ENCODE results near the gene ALOXE3.
A peak's percentile ranks its signal among the peaks of the same experiment; 100 is the strongest.

Gene ALOXE3

DNA sequence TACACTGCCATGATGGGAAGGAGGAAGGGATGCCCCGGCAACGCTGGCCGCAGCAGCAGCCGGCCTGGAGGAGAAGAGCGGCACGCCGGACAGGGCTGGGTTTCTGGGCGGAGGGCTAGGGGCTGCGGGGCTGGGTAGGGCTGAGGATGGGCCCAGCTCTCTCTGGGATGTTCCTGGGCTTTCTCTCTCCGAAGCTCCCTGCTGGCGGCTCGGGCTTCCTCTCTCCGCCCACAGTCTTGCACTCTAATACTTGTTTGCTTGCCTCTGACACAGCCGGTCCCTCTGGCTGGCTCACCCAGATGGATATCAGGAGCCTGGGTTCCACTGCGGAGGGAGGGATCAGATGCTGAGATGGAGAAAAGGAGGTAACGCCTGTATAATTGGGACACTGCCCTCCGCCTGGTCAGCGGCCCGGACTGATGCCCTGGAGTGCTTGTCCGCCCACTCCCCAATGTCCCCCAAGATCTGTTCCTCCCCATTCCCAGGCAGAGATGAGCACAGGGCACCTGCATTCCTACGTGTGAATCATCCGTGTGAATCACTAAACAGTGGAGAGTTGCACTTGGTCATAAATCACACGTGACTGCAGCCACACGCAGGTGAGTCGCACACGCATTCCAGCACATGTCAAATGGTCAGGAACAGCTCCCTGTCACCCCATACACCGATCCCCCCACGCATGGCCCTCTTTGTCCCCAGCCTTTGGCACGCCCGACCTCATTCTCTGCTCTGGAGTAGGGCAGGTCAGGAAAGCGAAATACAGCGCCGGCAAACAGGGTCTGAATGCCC, at the start of gene ALOXE3:
Gene ALOXE3 (minus strand): TSS at position 535 of the 789 bp plus-strand sequence. CDS start 524 bp downstream, at position 11.
- peak within 1 kb of the TSS; percentile 71 for H3K4me3 ChIP-seq (ENCODE audit: low read length)
- peaks cover 24% of the 10 kb centered on the region for H3K4me1 ChIP-seq (ENCODE audit: insufficient read depth, low read length)
- H2AFZ ChIP-seq (ENCODE audit: low read depth, low read length), result peak within 1 kb of the TSS; percentile 69
- H3K9me3 ChIP-seq (ENCODE audit: low read length), result no peaks in the 10 kb centered on the region
- H3K27me3 ChIP-seq (ENCODE audit: insufficient read depth, low read length), result peaks cover 31% of the 10 kb centered on the region
- no peaks in the 10 kb centered on the region for H3K36me3 ChIP-seq (ENCODE audit: insufficient read depth, low read length)

DNA sequence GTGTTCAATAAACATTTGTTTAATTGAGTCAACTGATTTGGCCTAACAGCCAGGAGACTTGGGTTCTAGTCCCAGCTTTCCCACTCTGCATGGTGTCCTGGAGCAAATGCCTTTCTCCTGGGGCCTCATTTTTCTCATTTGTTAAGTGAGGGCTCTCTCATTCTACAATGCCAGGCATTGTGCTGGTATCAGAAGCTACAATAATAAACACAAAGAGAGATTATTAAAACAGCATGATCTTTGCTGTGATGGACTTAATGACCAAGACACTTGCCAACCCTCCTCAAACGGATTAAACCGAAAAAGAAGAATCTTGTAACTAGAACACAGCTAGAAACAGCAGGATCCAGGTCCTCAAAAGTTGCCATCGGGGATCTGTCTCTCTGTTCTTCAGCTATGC, 49.2 kb upstream of the ALOXE3 start:
- Histone ChIP-seq H3K4me1 (ENCODE audit: insufficient read depth, low read length) (peaks cover 17% of the 10 kb centered on the region), H3K27me3 (ENCODE audit: insufficient read depth, low read length) (no peaks in the 10 kb centered on the region), H3K9me3 (ENCODE audit: low read length) (no peaks in the 10 kb centered on the region), H3K36me3 (ENCODE audit: insufficient read depth, low read length) (no peaks in the 10 kb centered on the region), H2AFZ (ENCODE audit: low read depth, low read length) (no peak overlapping the region), H3K4me3 (ENCODE audit: low read length) (no peak overlapping the region)

- H3K4me3 ChIP-seq (ENCODE audit: low read length), result no peak overlapping the region
- H2AFZ ChIP-seq (ENCODE audit: low read depth, low read length), result no peak overlapping the region
- no peaks in the 10 kb centered on the region for H3K27me3 ChIP-seq (ENCODE audit: insufficient read depth, low read length)
- H3K9me3 ChIP-seq (ENCODE audit: low read length), result no peaks in the 10 kb centered on the region
- peaks cover 20% of the 10 kb centered on the region for H3K4me1 ChIP-seq (ENCODE audit: insufficient read depth, low read length)
- peaks cover 1% of the 10 kb centered on the region for H3K36me3 ChIP-seq (ENCODE audit: insufficient read depth, low read length)
These were observed 48.4 kb upstream of the ALOXE3 start for GRCh38 chr17:8166731-8167130.

DNA sequence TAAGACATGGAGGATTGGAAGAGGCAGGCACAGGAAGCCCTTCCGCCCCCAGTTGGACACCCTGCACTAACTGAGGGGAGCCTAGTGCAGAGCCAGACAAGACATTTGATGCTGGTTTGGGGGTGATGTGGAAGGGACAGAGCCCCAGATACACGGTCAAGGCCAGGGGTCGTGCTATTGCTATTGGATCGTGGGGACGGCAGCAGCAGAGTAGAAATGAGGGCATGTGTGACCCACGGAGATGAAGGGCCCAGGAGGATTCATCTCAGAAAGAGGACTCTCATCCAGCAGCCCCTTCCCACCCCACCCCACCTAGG, 46.5 kb upstream of the ALOXE3 start:
- no peaks in the 10 kb centered on the region for H3K9me3 ChIP-seq (ENCODE audit: low read length)
- H3K4me3 ChIP-seq (ENCODE audit: low read length), result peak overlapping the region; percentile 77
- H3K36me3 ChIP-seq (ENCODE audit: insufficient read depth, low read length), result peaks cover 16% of the 10 kb centered on the region
- peaks cover 39% of the 10 kb centered on the region for H3K4me1 ChIP-seq (ENCODE audit: insufficient read depth, low read length)
- H2AFZ ChIP-seq (ENCODE audit: low read depth, low read length), result no peak overlapping the region
- no peaks in the 10 kb centered on the region for H3K27me3 ChIP-seq (ENCODE audit: insufficient read depth, low read length)

GRCh38 chr17:8163978-8164814, 45.9 kb upstream of the ALOXE3 start:
- Histone ChIP-seq H3K4me1 (ENCODE audit: insufficient read depth, low read length) (peaks cover 44% of the 10 kb centered on the region), H2AFZ (ENCODE audit: low read depth, low read length) (no peak overlapping the region), H3K9me3 (ENCODE audit: low read length) (no peaks in the 10 kb centered on the region), H3K36me3 (ENCODE audit: insufficient read depth, low read length) (peaks cover 22% of the 10 kb centered on the region), H3K27me3 (ENCODE audit: insufficient read depth, low read length) (no peaks in the 10 kb centered on the region), H3K4me3 (ENCODE audit: low read length) (peak overlapping the region; percentile 77)

- Histone ChIP-seq H3K4me3 (ENCODE audit: low read length) (peak overlapping the region; percentile 77), H2AFZ (ENCODE audit: low read depth, low read length) (no peak overlapping the region), H3K36me3 (ENCODE audit: insufficient read depth, low read length) (peaks cover 26% of the 10 kb centered on the region), H3K27me3 (ENCODE audit: insufficient read depth, low read length) (no peaks in the 10 kb centered on the region), H3K4me1 (ENCODE audit: insufficient read depth, low read length) (peaks cover 44% of the 10 kb centered on the region), H3K9me3 (ENCODE audit: low read length) (no peaks in the 10 kb centered on the region)
These were observed 45.0 kb upstream of the ALOXE3 start for GRCh38 chr17:8162997-8163977.

DNA sequence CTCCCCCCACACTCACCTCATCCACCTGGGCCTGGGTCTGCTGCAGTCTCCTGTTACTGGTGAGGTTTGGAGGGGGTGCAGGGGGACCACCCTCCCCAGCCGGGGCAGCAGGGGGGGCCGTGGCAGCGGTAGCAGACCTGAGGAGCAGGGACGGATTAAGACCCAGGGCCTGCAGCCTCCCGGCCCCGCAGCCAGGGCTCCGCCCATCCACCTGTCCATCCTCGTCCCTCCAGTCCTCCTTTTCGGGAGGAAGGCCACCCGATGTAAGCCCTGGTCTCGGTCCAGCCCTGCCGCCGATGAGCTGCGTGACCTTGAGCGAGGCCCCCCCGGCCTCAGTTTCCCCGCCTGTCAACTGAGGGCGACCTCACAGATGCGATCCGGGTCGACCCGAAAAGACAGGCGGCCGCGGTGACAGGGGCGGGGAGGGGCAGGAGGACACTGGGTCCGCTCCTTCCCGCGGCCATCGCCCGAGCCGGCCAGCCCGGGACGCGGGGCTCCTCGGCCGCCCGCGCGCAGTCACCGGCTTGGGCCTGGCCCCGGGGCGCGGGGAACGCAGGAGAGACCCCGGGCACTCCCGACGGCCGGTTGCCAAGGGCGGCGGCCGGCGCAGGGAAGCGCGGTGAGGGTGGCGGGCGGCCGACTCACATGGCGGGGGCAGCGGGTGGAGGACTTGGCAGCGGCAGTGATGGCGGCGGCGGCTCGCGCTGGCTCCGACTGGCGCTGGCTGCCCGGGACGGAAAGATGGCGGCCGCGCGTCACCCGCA, 44.1 kb upstream of the ALOXE3 start, which contains the start of gene VAMP2:
Gene VAMP2 (minus strand): TSS at position 716 of the 764 bp plus-strand sequence. CDS start 69 bp downstream, at position 647.
- Histone ChIP-seq H3K4me1 (ENCODE audit: insufficient read depth, low read length) (peaks cover 44% of the 10 kb centered on the region), H3K4me3 (ENCODE audit: low read length) (peak within 1 kb of the TSS; percentile 77), H2AFZ (ENCODE audit: low read depth, low read length) (no peak within 1 kb of the TSS), H3K9me3 (ENCODE audit: low read length) (no peaks in the 10 kb centered on the region), H3K36me3 (ENCODE audit: insufficient read depth, low read length) (peaks cover 27% of the 10 kb centered on the region), H3K27me3 (ENCODE audit: insufficient read depth, low read length) (no peaks in the 10 kb centered on the region)

DNA sequence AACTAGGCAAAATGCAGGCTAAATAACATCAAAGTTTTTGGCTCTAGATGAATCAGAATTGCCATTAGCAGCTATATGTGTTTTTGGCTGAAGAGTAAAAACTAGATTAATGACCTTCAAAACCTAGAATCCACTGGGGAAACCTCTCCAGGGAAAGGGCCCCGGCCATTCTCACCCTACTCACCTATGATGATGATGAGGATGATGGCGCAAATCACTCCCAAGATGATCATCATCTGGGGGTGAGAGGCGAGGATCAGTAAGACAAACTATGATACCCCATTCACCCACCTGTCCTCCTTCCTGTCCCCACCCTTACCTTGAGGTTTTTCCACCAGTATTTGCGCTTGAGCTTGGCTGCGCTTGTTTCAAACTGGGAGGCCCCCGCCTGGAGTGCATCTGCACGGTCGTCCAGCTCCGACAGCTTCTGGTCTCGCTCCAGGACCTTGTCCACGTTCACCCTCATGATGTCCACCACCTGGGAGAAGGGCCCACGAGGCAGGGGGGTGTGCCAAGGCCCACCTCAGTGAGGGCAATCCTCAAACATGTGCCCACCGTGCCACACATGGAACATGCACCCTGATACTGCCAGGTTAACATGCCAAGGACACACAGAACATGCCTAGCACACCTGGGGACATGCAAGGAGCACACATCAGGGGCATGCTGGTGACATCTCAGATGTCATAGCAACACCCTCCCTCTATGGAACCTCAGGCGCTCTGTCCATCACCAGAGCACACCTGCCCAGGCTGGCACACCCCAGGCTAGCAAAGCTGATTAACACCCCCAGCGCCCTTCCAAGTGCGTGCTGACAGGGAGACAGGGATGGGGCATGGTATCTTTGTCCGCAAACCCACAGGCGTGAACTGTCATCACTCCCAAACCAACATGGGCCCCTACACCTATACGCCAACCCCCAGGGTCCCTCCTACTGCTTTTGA, 43.2 kb upstream of the ALOXE3 start:
- H3K27me3 ChIP-seq (ENCODE audit: insufficient read depth, low read length), result no peaks in the 10 kb centered on the region
- peak overlapping the region; percentile 77 for H3K4me3 ChIP-seq (ENCODE audit: low read length)
- peaks cover 27% of the 10 kb centered on the region for H3K36me3 ChIP-seq (ENCODE audit: insufficient read depth, low read length)
- no peaks in the 10 kb centered on the region for H3K9me3 ChIP-seq (ENCODE audit: low read length)
- no peak overlapping the region for H2AFZ ChIP-seq (ENCODE audit: low read depth, low read length)
- H3K4me1 ChIP-seq (ENCODE audit: insufficient read depth, low read length), result peaks cover 50% of the 10 kb centered on the region

GRCh38 chr17:8160741-8161221, 42.5 kb upstream of the ALOXE3 start:
- Histone ChIP-seq H3K36me3 (ENCODE audit: insufficient read depth, low read length) (peaks cover 27% of the 10 kb centered on the region), H3K27me3 (ENCODE audit: insufficient read depth, low read length) (no peaks in the 10 kb centered on the region), H3K4me1 (ENCODE audit: insufficient read depth, low read length) (peaks cover 52% of the 10 kb centered on the region), H3K4me3 (ENCODE audit: low read length) (peak overlapping the region; percentile 77), H2AFZ (ENCODE audit: low read depth, low read length) (no peak overlapping the region), H3K9me3 (ENCODE audit: low read length) (no peaks in the 10 kb centered on the region)

DNA sequence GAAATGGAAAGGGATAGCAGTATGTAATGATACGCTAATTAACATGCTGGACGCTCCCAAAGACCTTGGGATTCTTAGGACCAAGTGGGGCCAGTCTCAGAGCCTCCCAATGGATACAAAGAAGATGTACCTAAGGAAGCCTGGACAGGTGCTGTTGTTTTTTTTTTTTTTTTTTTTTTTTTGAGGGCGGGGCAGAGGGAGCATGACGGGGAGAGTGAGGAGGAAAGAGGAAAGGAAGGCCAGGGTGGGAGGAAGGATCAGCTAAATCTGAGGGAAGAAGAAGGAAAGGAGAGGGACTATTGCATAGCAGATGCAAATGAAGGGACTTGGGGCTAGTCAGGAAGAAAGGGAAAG, 41.9 kb upstream of the ALOXE3 start:
- peaks cover 27% of the 10 kb centered on the region for H3K36me3 ChIP-seq (ENCODE audit: insufficient read depth, low read length)
- peaks cover 58% of the 10 kb centered on the region for H3K4me1 ChIP-seq (ENCODE audit: insufficient read depth, low read length)
- H3K27me3 ChIP-seq (ENCODE audit: insufficient read depth, low read length), result no peaks in the 10 kb centered on the region
- no peak overlapping the region for H3K4me3 ChIP-seq (ENCODE audit: low read length)
- no peak overlapping the region for H2AFZ ChIP-seq (ENCODE audit: low read depth, low read length)
- H3K9me3 ChIP-seq (ENCODE audit: low read length), result no peaks in the 10 kb centered on the region

GRCh38 chr17:8159459-8160223, 41.3 kb upstream of the ALOXE3 start:
- peaks cover 59% of the 10 kb centered on the region for H3K4me1 ChIP-seq (ENCODE audit: insufficient read depth, low read length)
- H3K4me3 ChIP-seq (ENCODE audit: low read length), result no peak overlapping the region
- H3K9me3 ChIP-seq (ENCODE audit: low read length), result no peaks in the 10 kb centered on the region
- H3K36me3 ChIP-seq (ENCODE audit: insufficient read depth, low read length), result peaks cover 27% of the 10 kb centered on the region
- H3K27me3 ChIP-seq (ENCODE audit: insufficient read depth, low read length), result no peaks in the 10 kb centered on the region
- H2AFZ ChIP-seq (ENCODE audit: low read depth, low read length), result no peak overlapping the region
